ENCODE results near the gene DHCR24. TPM values are rescaled to one million over a fixed set of nuclear protein-coding genes. Genes with fewer than 3 reads are reported as not detected.

The DHCR24 gene
- total RNA-seq, 2 donors from 2014 or later, result 243 to 340 TPM

GRCh38 chr1:54835131-54835898, 51.7 kb downstream of the DHCR24 start:
- H3K9ac ChIP-seq (ENCODE audit: extremely low read depth, low read length, poor library complexity, severe bottlenecking), result no peak overlapping the region
- no peak overlapping the region for H3K27ac Mint-ChIP-seq

GRCh38 chr1:54834007-54834541, 52.9 kb downstream of the DHCR24 start:
- peaks cover 4% of the 10 kb centered on the region for H3K9me3 Mint-ChIP-seq
- H3K27me3 ChIP-seq (ENCODE audit: control insufficient read depth, insufficient read depth, low read length, poor library complexity, severe bottlenecking), result peaks cover 4% of the 10 kb centered on the region
- H3K9ac ChIP-seq (ENCODE audit: extremely low read depth, low read length, poor library complexity, severe bottlenecking), result no peak overlapping the region
- H3K4me3 Mint-ChIP-seq, result no peak overlapping the region
- H3K9me3 ChIP-seq (ENCODE audit: control insufficient read depth, low read length), result no peaks in the 10 kb centered on the region
- H3K4me1 ChIP-seq (ENCODE audit: control insufficient read depth, insufficient read depth, low read length), result no peaks in the 10 kb centered on the region
- H3K36me3 ChIP-seq (ENCODE audit: control insufficient read depth, insufficient read depth, low read length), result no peaks in the 10 kb centered on the region
- H3K27me3 Mint-ChIP-seq (ENCODE audit: insufficient read depth), result peaks cover 8% of the 10 kb centered on the region
- DNase-seq, result no peak
- 83% methylated on average over 1 of the region's 1 CpG for WGBS, 2 experiments (ENCODE audit: insufficient coverage in 1 of 2, insufficient read length in 1 of 2)
- no peak overlapping the region for H3K27ac ChIP-seq (ENCODE audit: low read depth, low read length)
- H3K27ac Mint-ChIP-seq, result no peak overlapping the region
- H3K4me3 ChIP-seq (ENCODE audit: low read length), result no peak overlapping the region
- no peak for TF ChIP-seq CTCF (conservative IDR thresholded peaks at IDR 0.05)
- no peaks in the 10 kb centered on the region for H3K4me1 Mint-ChIP-seq
- H3K36me3 Mint-ChIP-seq (ENCODE audit: low read depth), result no peaks in the 10 kb centered on the region

More at GRCh38 chr1:54835131-54835898, 51.7 kb downstream of the DHCR24 start:
- no peaks in the 10 kb centered on the region for H3K36me3 ChIP-seq (ENCODE audit: control insufficient read depth, insufficient read depth, low read length)
- no peaks in the 10 kb centered on the region for H3K4me1 Mint-ChIP-seq
- H3K36me3 Mint-ChIP-seq (ENCODE audit: low read depth), result no peaks in the 10 kb centered on the region
- DNase-seq, result peak; percentile 29
- WGBS, 2 experiments (ENCODE audit: insufficient coverage in 1 of 2, insufficient read length in 1 of 2), result 89% methylated on average over 3 to 6 of the region's 6 CpGs
- no peak overlapping the region for H3K4me3 ChIP-seq (ENCODE audit: low read length)
- no peaks in the 10 kb centered on the region for H3K9me3 ChIP-seq (ENCODE audit: control insufficient read depth, low read length)
- no peaks in the 10 kb centered on the region for H3K9me3 Mint-ChIP-seq
- no peak overlapping the region for H3K27ac ChIP-seq (ENCODE audit: low read depth, low read length)
- peaks cover 4% of the 10 kb centered on the region for H3K27me3 ChIP-seq (ENCODE audit: control insufficient read depth, insufficient read depth, low read length, poor library complexity, severe bottlenecking)
- H3K27me3 Mint-ChIP-seq (ENCODE audit: insufficient read depth), result peaks cover 7% of the 10 kb centered on the region
- H3K4me3 Mint-ChIP-seq, result no peak overlapping the region
- no peaks in the 10 kb centered on the region for H3K4me1 ChIP-seq (ENCODE audit: control insufficient read depth, insufficient read depth, low read length)
- no peak for TF ChIP-seq CTCF (conservative IDR thresholded peaks at IDR 0.05)

GRCh38 chr1:54833121-54833520, 53.9 kb downstream of the DHCR24 start:
- Histone ChIP-seq H3K9me3 (ENCODE audit: control insufficient read depth, low read length) (no peaks in the 10 kb centered on the region), H3K27me3 (ENCODE audit: control insufficient read depth, insufficient read depth, low read length, poor library complexity, severe bottlenecking) (peaks cover 4% of the 10 kb centered on the region), H3K4me3 (ENCODE audit: low read length) (no peak overlapping the region), H3K36me3 (ENCODE audit: control insufficient read depth, insufficient read depth, low read length) (no peaks in the 10 kb centered on the region), H3K27ac (ENCODE audit: low read depth, low read length) (no peak overlapping the region), H3K9ac (ENCODE audit: extremely low read depth, low read length, poor library complexity, severe bottlenecking) (no peak overlapping the region), H3K4me1 (ENCODE audit: control insufficient read depth, insufficient read depth, low read length) (no peaks in the 10 kb centered on the region)
- TF ChIP-seq CTCF (conservative IDR thresholded peaks at IDR 0.05), result no peak
- WGBS, 2 experiments (ENCODE audit: insufficient coverage in 1 of 2, insufficient read length in 1 of 2), result 86 to 91% methylated on average over 3 to 9 of the region's 9 CpGs
- H3K4me1 Mint-ChIP-seq, result no peaks in the 10 kb centered on the region
- peaks cover 5% of the 10 kb centered on the region for H3K9me3 Mint-ChIP-seq
- H3K4me3 Mint-ChIP-seq, result no peak overlapping the region
- no peaks in the 10 kb centered on the region for H3K36me3 Mint-ChIP-seq (ENCODE audit: low read depth)
- peak; percentile 44 for DNase-seq
- H3K27me3 Mint-ChIP-seq (ENCODE audit: insufficient read depth), result peaks cover 9% of the 10 kb centered on the region
- H3K27ac Mint-ChIP-seq, result no peak overlapping the region

Measured in endodermal cell (in vitro differentiated cells).